Large intestine (tissue), 3 donors: ENCODE data around the gene SPOCK3. TPM values are rescaled to one million over a fixed set of nuclear protein-coding genes. Genes with fewer than 3 reads are reported as not detected.
"Not testable (repeated sequence)": the region's sequence is repeated elsewhere in the genome, so short reads cannot be mapped to it uniquely, and the experiment has no call there.

Source experiments
- DNase-seq, 2 donors: peaks; one replicate each; pipeline versions ENCODE4 v3.0.0 to v3.0.0-alpha.2; 2013
- H3K27ac ChIP-seq: one replicate; pipeline ENCODE4 v1.5.1; 2013; ENCODE audit warnings: low read length
- H3K27me3 ChIP-seq: 2 replicates; pipeline ENCODE4 v1.6.1; 2013; ENCODE audit warnings: low read length; ENCODE audit not compliant: control insufficient read depth, insufficient read depth
- H3K36me3 ChIP-seq: 2 replicates; pipeline ENCODE4 v1.6.1; 2013; ENCODE audit warnings: low read length; ENCODE audit not compliant: control insufficient read depth, insufficient read depth
- H3K4me1 ChIP-seq: one replicate; pipeline ENCODE4 v1.6.1; 2013; ENCODE audit warnings: low read length; ENCODE audit not compliant: control insufficient read depth, insufficient read depth
- H3K4me3 ChIP-seq: one replicate; pipeline ENCODE4 v1.5.1; 2013; ENCODE audit warnings: low read length
- H3K9me3 ChIP-seq: one replicate; pipeline ENCODE4 v1.6.1; 2013; ENCODE audit warnings: mild to moderate bottlenecking, low read depth, low read length, moderate library complexity; ENCODE audit not compliant: control insufficient read depth
- WGBS: methylation state at CpG from one replicate; pipeline ENCODE4 v1.1.5; 2013; ENCODE audit warnings: low lambda C conversion rate; ENCODE audit not compliant: insufficient coverage; 5-methylcytosine and 5-hydroxymethylcytosine counted together
- polyA plus RNA-seq: library from polyadenylated mRNA; unstranded; fragments of 120-200 nt; gene quantifications from one replicate; pipeline ENCODE4 v1.2.1, GENCODE V29; 2013

The SPOCK3 gene
- polyA plus RNA-seq, 1 donor = 22.4 TPM

- Histone ChIP-seq H3K4me3 (no peak overlapping the region), H3K27ac (no peak overlapping the region), H3K36me3 (no peaks in the 10 kb centered on the region), H3K9me3 (no peaks in the 10 kb centered on the region), H3K27me3 (no peaks in the 10 kb centered on the region), H3K4me1 (no peaks in the 10 kb centered on the region)
- no peak for DNase-seq
- 40% methylated on average over 1 of the region's 5 CpGs for WGBS
These were observed 330.9 kb downstream of the SPOCK3 start for GRCh38 chr4:166903408-166903807.

DNA sequence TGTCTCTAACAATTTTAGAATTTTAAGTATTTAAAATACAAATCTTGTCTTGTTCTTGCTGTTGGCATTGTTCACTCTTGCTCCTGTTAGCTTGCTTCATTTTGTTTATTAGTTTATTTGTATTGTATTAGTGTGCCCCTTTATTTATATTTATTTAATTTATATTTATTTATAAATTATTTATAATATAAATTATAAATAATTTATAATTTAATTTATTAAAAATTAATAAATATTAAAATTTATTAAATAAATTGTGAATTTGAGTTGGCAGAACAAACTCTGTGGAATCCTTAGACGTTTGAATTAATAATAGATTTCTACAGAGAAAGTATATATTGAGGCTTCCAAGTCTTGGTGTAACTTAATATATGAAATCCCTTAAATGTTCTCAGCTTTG, 331.4 kb downstream of the SPOCK3 start:
- DNase-seq = no peak
- Histone ChIP-seq H3K4me1 (no peaks in the 10 kb centered on the region), H3K9me3 (no peaks in the 10 kb centered on the region), H3K27me3 (no peaks in the 10 kb centered on the region), H3K4me3 (no peak overlapping the region), H3K36me3 (no peaks in the 10 kb centered on the region), H3K27ac (no peak overlapping the region)
- no CpG with 5 or more reads among the region's 1 CpG for WGBS

DNA sequence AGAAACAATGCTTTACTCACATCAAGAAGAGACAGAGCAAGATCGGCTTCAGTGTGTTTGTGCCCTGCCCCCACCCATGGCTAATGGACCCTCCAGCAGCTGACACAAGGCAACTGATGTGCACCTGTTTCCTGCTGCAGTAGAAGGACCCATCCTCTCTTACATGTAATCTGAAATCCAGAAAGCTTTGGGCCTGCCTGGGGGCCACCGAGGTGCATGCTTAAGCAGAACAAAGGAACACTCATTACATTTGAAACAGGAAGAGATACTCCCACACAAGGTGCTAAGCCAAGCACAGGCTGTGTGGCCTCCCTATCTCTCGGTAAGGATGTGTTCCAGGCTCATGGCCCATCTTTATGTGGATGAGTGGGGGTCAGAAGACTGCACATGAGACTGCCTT, 338.0 kb downstream of the SPOCK3 start:
- Histone ChIP-seq H3K4me3 (no peak overlapping the region), H3K27ac (no peak overlapping the region), H3K9me3 (no peaks in the 10 kb centered on the region), H3K4me1 (no peaks in the 10 kb centered on the region), H3K36me3 (no peaks in the 10 kb centered on the region), H3K27me3 (no peaks in the 10 kb centered on the region)
- DNase-seq = no peak
- WGBS = no CpG with 5 or more reads among the region's 3 CpGs

DNA sequence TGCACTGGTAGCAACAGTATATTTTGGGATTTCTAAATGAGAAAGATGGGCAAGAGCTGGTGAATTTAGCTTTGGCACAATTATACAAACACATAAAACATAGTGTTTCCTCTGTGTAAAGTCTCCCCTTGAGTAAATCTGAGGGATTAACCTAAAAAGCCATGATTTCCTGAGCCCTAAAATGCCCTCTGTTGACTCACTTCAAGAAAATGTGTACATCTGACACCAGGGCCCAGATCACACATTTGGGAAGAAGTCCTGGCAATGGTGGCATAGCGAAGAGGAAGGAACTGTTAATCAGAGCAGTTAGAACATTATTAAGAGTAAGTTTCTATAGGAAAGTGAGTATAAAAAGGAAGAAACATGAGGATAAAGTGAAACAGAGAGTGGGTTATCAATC, 338.5 kb downstream of the SPOCK3 start:
- Histone ChIP-seq H3K27ac (no peak overlapping the region), H3K27me3 (no peaks in the 10 kb centered on the region), H3K36me3 (no peaks in the 10 kb centered on the region), H3K4me3 (no peak overlapping the region), H3K4me1 (no peaks in the 10 kb centered on the region), H3K9me3 (no peaks in the 10 kb centered on the region)
- 100% methylated on average over 1 of the region's 1 CpG for WGBS
- no peak for DNase-seq

DNA sequence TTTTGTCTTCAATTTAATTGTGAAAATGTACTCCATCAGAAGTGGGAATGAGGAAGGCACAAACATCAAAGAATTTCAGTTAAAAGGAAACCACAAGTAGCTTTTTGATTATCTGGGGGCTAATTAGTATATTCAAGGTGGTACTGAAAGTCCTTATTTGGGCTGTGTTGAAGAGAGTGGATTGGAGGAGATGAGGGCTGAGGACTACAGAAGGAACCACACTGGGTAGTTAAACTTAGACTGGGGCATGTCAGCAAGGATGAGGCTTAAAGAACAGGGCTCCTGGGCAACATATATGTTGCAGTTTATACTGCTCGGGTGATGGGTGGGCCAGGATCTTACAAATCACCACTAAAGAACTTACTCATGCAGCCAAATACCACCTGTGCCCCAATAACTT, 346.8 kb downstream of the SPOCK3 start:
- Histone ChIP-seq H3K36me3 (no peaks in the 10 kb centered on the region), H3K27ac (no peak overlapping the region), H3K9me3 (no peaks in the 10 kb centered on the region), H3K27me3 (no peaks in the 10 kb centered on the region), H3K4me3 (no peak overlapping the region), H3K4me1 (no peaks in the 10 kb centered on the region)
- WGBS = no CpG with 5 or more reads among the region's 1 CpG
- DNase-seq = no peak

GRCh38 chr4:166886718-166887117, 347.6 kb downstream of the SPOCK3 start:
- DNase-seq = no peak
- no peaks in the 10 kb centered on the region for H3K9me3 ChIP-seq
- H3K4me3 ChIP-seq = no peak overlapping the region
- no peaks in the 10 kb centered on the region for H3K4me1 ChIP-seq
- H3K36me3 ChIP-seq = no peaks in the 10 kb centered on the region
- 92% methylated on average over 2 of the region's 2 CpGs for WGBS
- no peak overlapping the region for H3K27ac ChIP-seq
- H3K27me3 ChIP-seq = no peaks in the 10 kb centered on the region

- 75% methylated on average over 1 of the region's 2 CpGs for whole genome bisulfite sequencing
These were observed 352.1 kb downstream of the SPOCK3 start for GRCh38 chr4:166882221-166882620.

GRCh38 chr4:166875821-166876220, 358.5 kb downstream of the SPOCK3 start:
- WGBS = no CpG with 5 or more reads among the region's 5 CpGs
- Histone ChIP-seq H3K36me3 (no peaks in the 10 kb centered on the region), H3K27ac (no peak overlapping the region), H3K4me1 (no peaks in the 10 kb centered on the region), H3K9me3 (no peaks in the 10 kb centered on the region), H3K27me3 (no peaks in the 10 kb centered on the region), H3K4me3 (no peak overlapping the region)
- DNase-seq = no peak

More at GRCh38 chr4:166882221-166882620, 352.1 kb downstream of the SPOCK3 start:
- DNase-seq = no peak
- H3K27ac ChIP-seq = no peak overlapping the region
- no peaks in the 10 kb centered on the region for H3K4me1 ChIP-seq
- H3K36me3 ChIP-seq = no peaks in the 10 kb centered on the region
- no peaks in the 10 kb centered on the region for H3K27me3 ChIP-seq
- no peaks in the 10 kb centered on the region for H3K9me3 ChIP-seq
- H3K4me3 ChIP-seq = no peak overlapping the region

DNA sequence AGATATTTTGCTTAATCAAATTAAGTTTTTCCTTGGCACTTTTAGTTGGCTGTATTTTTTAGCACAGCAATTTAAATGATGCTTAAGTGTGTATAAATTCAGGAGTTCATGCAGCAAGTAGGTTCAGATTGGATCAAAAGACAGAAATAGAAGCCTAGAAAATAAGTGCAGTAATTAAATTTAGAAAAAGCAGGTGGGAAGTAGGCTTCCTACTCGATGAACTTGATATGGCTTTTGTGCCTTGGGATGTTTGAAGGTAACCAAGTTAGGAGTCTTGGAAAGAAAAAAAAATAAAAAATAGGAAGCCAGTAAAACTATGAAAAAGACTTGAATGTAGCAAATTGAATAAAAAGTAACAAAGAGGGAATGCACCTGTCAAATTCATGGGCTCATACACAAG, 372.3 kb downstream of the SPOCK3 start:
- WGBS = 100% methylated on average over 1 of the region's 1 CpG
- Histone ChIP-seq H3K4me3 (no peak overlapping the region), H3K36me3 (no peaks in the 10 kb centered on the region), H3K9me3 (no peaks in the 10 kb centered on the region), H3K4me1 (no peaks in the 10 kb centered on the region), H3K27ac (no peak overlapping the region), H3K27me3 (no peaks in the 10 kb centered on the region)
- no peak for DNase-seq

DNA sequence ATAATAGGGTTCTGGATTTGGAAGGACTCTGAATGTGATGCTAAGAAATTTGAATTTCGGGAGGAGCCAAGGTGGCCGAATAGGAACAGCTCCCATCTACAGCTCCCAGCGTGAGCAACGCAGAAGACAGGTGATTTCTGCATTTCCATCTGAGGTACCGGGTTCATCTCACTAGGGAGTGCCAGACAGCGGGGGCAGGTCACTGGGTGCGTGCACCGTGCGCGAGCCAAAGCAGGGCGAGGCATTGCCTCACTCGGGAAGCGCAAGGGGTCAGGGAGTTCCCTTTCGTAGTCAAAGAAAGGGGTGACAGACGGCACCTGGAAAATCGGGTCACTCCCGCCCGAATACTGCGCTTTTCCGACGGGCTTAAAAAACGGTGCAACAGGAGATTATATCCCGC, 383.9 kb downstream of the SPOCK3 start:
- DNase-seq, H3K27ac ChIP-seq, H3K36me3 ChIP-seq, H3K4me1 ChIP-seq, H3K9me3 ChIP-seq, H3K27me3 ChIP-seq, H3K4me3 ChIP-seq: not testable (repeated sequence)
- no CpG with 5 or more reads among the region's 23 CpGs for WGBS

GRCh38 chr4:166846939-166847338, 387.4 kb downstream of the SPOCK3 start:
- H3K4me1 ChIP-seq = no peaks in the 10 kb centered on the region
- H3K27ac ChIP-seq = no peak overlapping the region
- H3K27me3 ChIP-seq = no peaks in the 10 kb centered on the region
- DNase-seq = no peak
- H3K4me3 ChIP-seq = no peak overlapping the region
- no peaks in the 10 kb centered on the region for H3K36me3 ChIP-seq
- H3K9me3 ChIP-seq = peaks cover 12% of the 10 kb centered on the region
